ENCODE data around the gene TMIGD1.

GRCh38 chr17:30349252-30349651 is 15.4 kb upstream of the TMIGD1 start:
- TF ChIP-seq CTCF (IDR thresholded peaks at IDR 0.05) (no peak), POLR2A (IDR thresholded peaks at IDR 0.05) (no peak)
